ENCODE results near the gene RNF157. TPM values are rescaled to one million over a fixed set of nuclear protein-coding genes. Genes with fewer than 3 reads are reported as not detected.

Gene RNF157
- total and polyA plus RNA-seq, 10 of the 15 experiments (the other 5 are each of a cell fraction or from before 2014, with no cell fraction given): 1.4 to 15.9 (median 9.6) TPM

- TF ChIP-seq EZH2 (IDR thresholded peaks at IDR 0.05; ENCODE audit: borderline replicate concordance, control insufficient read depth, low read depth, low read length): no peak
- peak; percentile 41 for TF ChIP-seq E2F8 (IDR thresholded peaks at IDR 0.05; ENCODE audit: low read depth, partially characterized antibody)
- TF ChIP-seq KAT2A (conservative IDR thresholded peaks at IDR 0.05; ENCODE audit: control insufficient read depth, low read depth, low read length): no peak
Observed at GRCh38 chr17:76271669-76272540, 31.6 kb upstream of the RNF157 start (continued).

GRCh38 chr17:76270770-76271668 is 30.7 kb upstream of the RNF157 start:
- peaks cover 48% of the 10 kb centered on the region for H3K4me1 ChIP-seq (ENCODE audit: control insufficient read depth, insufficient read depth, low read length)
- ATAC-seq (peak; percentile 8), DNase-seq (ENCODE audit: low read depth, low spot score) (no peak), FAIRE-seq (peak; percentile 78)
- H3K27me3 ChIP-seq (replicated peaks in 1 of 2; ENCODE audit: control insufficient read depth in 2 of 2, insufficient read depth in 2 of 2, low read length in 1 of 2): no peaks in the 10 kb centered on the region
- ChIA-PET CTCF (interaction anchor here (1.2 to 10.6 kb wide), 6 partner anchors 9 to 146 kb away, joined by 3 to 160 read pairs (median 8); no protein-coding TSS in a partner anchor), POLR2A (interaction anchor here (1.0 to 17.9 kb wide), 6 partner anchors 9 to 85 kb away, joined by 3 to 427 read pairs (median 44); partner anchors contain the start of genes RNF157 and UBALD2), RAD21 (ENCODE audit: unreplicated experiment) (interaction anchor here (0.8 to 18.5 kb wide), 9 partner anchors 8 to 148 kb away, joined by 3 to 419 read pairs (median 18); partner anchors contain the start of gene UBALD2), SMC1A (ENCODE audit: uncharacterized antibody, unreplicated experiment) (interaction anchor here (0.8 to 10.2 kb wide), 12 partner anchors 9 to 146 kb away, joined by 3 to 152 read pairs (median 6); partner anchors contain the start of gene UBALD2)
- peak overlapping the region; percentile 99 for H3K4me2 ChIP-seq (ENCODE audit: control insufficient read depth, insufficient read depth)
- WGBS (ENCODE audit: insufficient coverage, insufficient replicate concordance, low lambda C conversion rate, missing lambda C conversion rate): 4% methylated on average over 12 of the region's 14 CpGs
- intact Hi-C loops (cut with micrococcal nuclease; ENCODE audit: unreplicated experiment) (no loop called here), in situ Hi-C loops (cut with MboI) (loop anchor here (25.0 kb wide), 2 partner anchors 1191 to 1891 kb away; partner anchors contain the start of gene SYNGR2)
- BruUV-seq (replicated peaks): no TSS peak
- H3K36me3 ChIP-seq (ENCODE audit: control insufficient read depth in 2 of 2, insufficient read depth in 2 of 2, low read length in 1 of 2): no peaks in the 10 kb centered on the region; a peak in 1 of 4 replicates
- H3K4me3 ChIP-seq: peak overlapping the region; percentile 85
- H2AFZ ChIP-seq (ENCODE audit: control insufficient read depth, low read depth, low read length): no peak overlapping the region
- H3K79me2 ChIP-seq (ENCODE audit: control insufficient read depth, insufficient read depth, low read length): peaks cover 63% of the 10 kb centered on the region
- H3K9me3 ChIP-seq (replicated peaks; ENCODE audit: control insufficient read depth, insufficient read depth, low read length): no peaks in the 10 kb centered on the region
- peak overlapping the region; percentile 99 for H3K27ac ChIP-seq (ENCODE audit: control insufficient read depth, insufficient read depth)
- no peaks in the 10 kb centered on the region for H4K20me1 ChIP-seq (ENCODE audit: control insufficient read depth, insufficient read depth)
- H3K9ac ChIP-seq (ENCODE audit: control insufficient read depth, insufficient read depth, low read length): peak overlapping the region; percentile 99
- TF ChIP-seq ZNF687 (IDR thresholded peaks at IDR 0.05) (peak; percentile 26; the same call in 1 of the 2 replicates), POLR2AphosphoS5 (IDR thresholded peaks at IDR 0.05; ENCODE audit: low read length) (peak; percentile 92), GATAD2B (conservative IDR thresholded peaks at IDR 0.05; ENCODE audit: low read depth) (peak; percentile 20; the same call in 1 of the 2 replicates), CREM (IDR thresholded peaks at IDR 0.05; ENCODE audit: low read depth) (0 out of 2 replicates have a peak, but pooled peaks have one; percentile 12), RAD51 (IDR thresholded peaks at IDR 0.05) (no peak), MEF2B (IDR thresholded peaks at IDR 0.05; ENCODE audit: partially characterized antibody, poor library complexity, severe bottlenecking) (peak; percentile 62), IKZF1 (conservative IDR thresholded peaks at IDR 0.05) (peak; percentile 13; the same call in 1 of the 2 replicates), TCF3 (IDR thresholded peaks at IDR 0.05; ENCODE audit: borderline replicate concordance, insufficient read depth, low read depth, low read length) (peak; percentile 28; the same call in 1 of the 2 replicates)

Data from GM12878 (cell line).